Naive thymus-derived CD8-positive, alpha-beta T cell (primary cell): Measurements from ENCODE around the gene FGD5. TPM values are rescaled to one million over a fixed set of nuclear protein-coding genes. Genes with fewer than 3 reads are reported as not detected.
A peak's percentile ranks its signal among the peaks of the same experiment; 100 is the strongest.

Source experiments
- ATAC-seq, 2 donors: fragments of 150-1000 bp; cut with Tn5 transposase in 1 of 2; sonication (Bioruptor Pico), chemical (Tn5 transposase) in 1 of 2; 1 replicate in 1 of 2; 2 replicates in 1 of 2; pipeline ENCODE4 v1.10.0; 2021; ENCODE audit warnings: mild to moderate bottlenecking in 2 of 2, moderate library complexity in 2 of 2
- POLR2A ChIA-PET: fragments of 350-600 bp; sonication (Branson Sonifier 250); formaldehyde crosslinking; loops from one replicate; lab custom pipeline; 2021; ENCODE audit warnings: antibody characterized with exemption; lab: Charles Lee
- DNase-seq, 10 donors: peaks; one replicate each; pipeline versions ENCODE4 v3.0.0 to v3.0.0-alpha.2; 2020 to 2022
- H3K27ac Mint-ChIP-seq, 10 donors: one replicate each; pipeline ENCODE4 v1.8.0; 2020 to 2022; ENCODE audit warnings: mild to moderate bottlenecking in 10 of 10, mixed read lengths in 10 of 10, moderate library complexity in 4 of 10, inconsistent platforms in 1 of 10
- H3K27me3 Mint-ChIP-seq, 5 donors: one replicate each; pipeline ENCODE4 v1.8.0; 2021 to 2022; ENCODE audit warnings: mixed read lengths in 5 of 5
- H3K36me3 Mint-ChIP-seq, 3 donors: one replicate each; pipeline ENCODE4 v1.8.0; 2020 to 2022; ENCODE audit warnings: mixed read lengths in 3 of 3, mild to moderate bottlenecking in 2 of 3, inconsistent platforms in 1 of 3
- H3K4me1 Mint-ChIP-seq, 4 donors: one replicate each; pipeline ENCODE4 v1.8.0; 2021 to 2022; ENCODE audit warnings: mixed read lengths in 4 of 4
- H3K4me3 Mint-ChIP-seq, 10 donors: one replicate each; pipeline ENCODE4 v1.8.0; 2020 to 2022; ENCODE audit warnings: mild to moderate bottlenecking in 10 of 10, mixed read lengths in 10 of 10, moderate library complexity in 6 of 10, inconsistent platforms in 1 of 10
- H3K9me3 Mint-ChIP-seq, 9 donors: one replicate each; pipeline ENCODE4 v1.8.0; 2020 to 2022; ENCODE audit warnings: mixed read lengths in 9 of 9, mild to moderate bottlenecking in 3 of 9, inconsistent platforms in 1 of 9, moderate library complexity in 1 of 9
- polyA plus RNA-seq, 3 donors: library from polyadenylated mRNA; unstranded; fragments of 300-500 nt; fragmentation: Illumina TruSeq; gene quantifications; one replicate each; pipeline ENCODE4 v1.2.3, GENCODE V29; 2021
- total RNA-seq, 8 experiments: library from RNA in 2 of 8; stranded (reverse) in 2 of 8; gene quantifications; one replicate each; pipeline ENCODE4 v1.2.3 and lab custom pipeline; 2021 to 2026

Gene FGD5
- total RNA-seq = under 1 TPM in 1 of 2 experiments, not detected in 1; 0.05 TPM
- polyA plus RNA-seq = not detected
- 0 to 0.09 (median 0) reads per million in 6 experiments for total RNA-seq (lab: John Stamatoyannopoulos, UW)

GRCh38 chr3:14818804-14819500, at the start of gene FGD5:
FGD5 (plus strand) TSS chr3:14818962; CDS start chr3:14819072, 110 bp downstream.
- no peaks in the 10 kb centered on the region for H3K9me3 Mint-ChIP-seq
- ATAC-seq (no peak), DNase-seq (no peak)
- no peaks in the 10 kb centered on the region for H3K36me3 Mint-ChIP-seq
- H3K4me1 Mint-ChIP-seq = no peaks in the 10 kb centered on the region
- POLR2A ChIA-PET = no interaction called here
- no peak within 1 kb of the TSS for H3K4me3 Mint-ChIP-seq
- peaks cover 8 to 37% (median 17%) of the 10 kb centered on the region in 5 donors for H3K27me3 Mint-ChIP-seq
- peak within 1 kb of the TSS in 1 of 10 donors; percentile 68 for H3K27ac Mint-ChIP-seq

- POLR2A ChIA-PET = no interaction called here
- no peaks in the 10 kb centered on the region for H3K9me3 Mint-ChIP-seq
- no peak overlapping the region for H3K4me3 Mint-ChIP-seq
- peaks cover 0 to 3% (median 0%) of the 10 kb centered on the region in 5 donors for H3K27me3 Mint-ChIP-seq
- H3K36me3 Mint-ChIP-seq = no peaks in the 10 kb centered on the region
- H3K4me1 Mint-ChIP-seq = peaks cover 0 to 2% (median 0%) of the 10 kb centered on the region in 4 donors
- DNase-seq (no peak), ATAC-seq (no peak)
- no peak overlapping the region for H3K27ac Mint-ChIP-seq
Measured at GRCh38 chr3:14769544-14770325, 49.0 kb upstream of the FGD5 start.

- H3K27ac Mint-ChIP-seq = no peak overlapping the region
- POLR2A ChIA-PET = no interaction called here
- H3K27me3 Mint-ChIP-seq = no peaks in the 10 kb centered on the region
- no peaks in the 10 kb centered on the region for H3K9me3 Mint-ChIP-seq
- ATAC-seq = no peak
- DNase-seq = no peak
- no peaks in the 10 kb centered on the region for H3K36me3 Mint-ChIP-seq
- no peak overlapping the region for H3K4me3 Mint-ChIP-seq
- peaks cover 0 to 2% (median 0%) of the 10 kb centered on the region in 4 donors for H3K4me1 Mint-ChIP-seq
Measured at GRCh38 chr3:14770591-14770990, 48.2 kb upstream of the FGD5 start.

- POLR2A ChIA-PET = no interaction called here
- H3K9me3 Mint-ChIP-seq = peaks cover 0 to 1% (median 0%) of the 10 kb centered on the region in 9 donors
- ATAC-seq = no peak
- H3K4me3 Mint-ChIP-seq = no peak overlapping the region
- H3K36me3 Mint-ChIP-seq = no peaks in the 10 kb centered on the region
- H3K27me3 Mint-ChIP-seq = no peaks in the 10 kb centered on the region
- DNase-seq = no peak
- H3K27ac Mint-ChIP-seq = peak overlapping the region in 1 of 10 donors; percentile 53
- H3K4me1 Mint-ChIP-seq = peaks cover 0 to 2% (median 0%) of the 10 kb centered on the region in 4 donors
Measured at GRCh38 chr3:14771593-14772497, 46.9 kb upstream of the FGD5 start.

- Mint-ChIP-seq H3K4me3 (no peak overlapping the region), H3K36me3 (no peaks in the 10 kb centered on the region), H3K9me3 (peaks cover 0 to 4% (median 0%) of the 10 kb centered on the region in 9 donors), H3K27ac (peak overlapping the region in 1 of 10 donors; percentile 53), H3K27me3 (no peaks in the 10 kb centered on the region), H3K4me1 (no peaks in the 10 kb centered on the region)
- POLR2A ChIA-PET = no interaction called here
- ATAC-seq (no peak), DNase-seq (no peak)
Measured at GRCh38 chr3:14772533-14773138, 46.1 kb upstream of the FGD5 start.

GRCh38 chr3:14773281-14773680, 45.5 kb upstream of the FGD5 start:
- no peaks in the 10 kb centered on the region for H3K4me1 Mint-ChIP-seq
- H3K4me3 Mint-ChIP-seq = no peak overlapping the region
- POLR2A ChIA-PET = no interaction called here
- H3K36me3 Mint-ChIP-seq = peaks cover 0 to under 1% (median 0%) of the 10 kb centered on the region in 3 donors
- ATAC-seq = no peak
- peaks cover 0 to 9% (median 3%) of the 10 kb centered on the region in 9 donors for H3K9me3 Mint-ChIP-seq
- no peak overlapping the region for H3K27ac Mint-ChIP-seq
- no peak for DNase-seq
- H3K27me3 Mint-ChIP-seq = no peaks in the 10 kb centered on the region

- DNase-seq (no peak), ATAC-seq (no peak)
- Mint-ChIP-seq H3K36me3 (peaks cover 0 to 4% (median 0%) of the 10 kb centered on the region in 3 donors), H3K27me3 (no peaks in the 10 kb centered on the region), H3K4me3 (no peak overlapping the region), H3K4me1 (no peaks in the 10 kb centered on the region), H3K27ac (no peak overlapping the region), H3K9me3 (peaks cover 0 to 14% (median 5%) of the 10 kb centered on the region in 9 donors)
- POLR2A ChIA-PET = no interaction called here
Measured at GRCh38 chr3:14773691-14774128, 45.1 kb upstream of the FGD5 start.

GRCh38 chr3:14774431-14774830, 44.3 kb upstream of the FGD5 start:
- Mint-ChIP-seq H3K9me3 (peaks cover 0 to 20% (median 10%) of the 10 kb centered on the region in 9 donors), H3K36me3 (peaks cover 0 to 12% (median 5%) of the 10 kb centered on the region in 3 donors), H3K4me3 (no peak overlapping the region), H3K27ac (no peak overlapping the region), H3K27me3 (peaks cover 0 to 2% (median 0%) of the 10 kb centered on the region in 5 donors), H3K4me1 (no peaks in the 10 kb centered on the region)
- no peak for ATAC-seq
- DNase-seq = no peak
- POLR2A ChIA-PET = no interaction called here

GRCh38 chr3:14775011-14775410, 43.8 kb upstream of the FGD5 start:
- H3K9me3 Mint-ChIP-seq = peaks cover 0 to 24% (median 10%) of the 10 kb centered on the region in 9 donors
- no peaks in the 10 kb centered on the region for H3K4me1 Mint-ChIP-seq
- H3K4me3 Mint-ChIP-seq = no peak overlapping the region
- H3K36me3 Mint-ChIP-seq = peaks cover 0 to 16% (median 8%) of the 10 kb centered on the region in 3 donors
- no peak for DNase-seq
- no peak for ATAC-seq
- H3K27ac Mint-ChIP-seq = no peak overlapping the region
- H3K27me3 Mint-ChIP-seq = peaks cover 0 to 5% (median 0%) of the 10 kb centered on the region in 5 donors
- POLR2A ChIA-PET = no interaction called here

- H3K4me1 Mint-ChIP-seq = no peaks in the 10 kb centered on the region
- peaks cover 0 to 5% (median 0%) of the 10 kb centered on the region in 5 donors for H3K27me3 Mint-ChIP-seq
- ATAC-seq (no peak), DNase-seq (no peak)
- no peak overlapping the region for H3K4me3 Mint-ChIP-seq
- POLR2A ChIA-PET = no interaction called here
- peaks cover 0 to 16% (median 8%) of the 10 kb centered on the region in 3 donors for H3K36me3 Mint-ChIP-seq
- no peak overlapping the region for H3K27ac Mint-ChIP-seq
- H3K9me3 Mint-ChIP-seq = peaks cover 0 to 24% (median 10%) of the 10 kb centered on the region in 9 donors
Measured at GRCh38 chr3:14775563-14775962, 43.2 kb upstream of the FGD5 start.

- Mint-ChIP-seq H3K4me1 (no peaks in the 10 kb centered on the region), H3K27me3 (peaks cover 0 to 8% (median 0%) of the 10 kb centered on the region in 5 donors), H3K27ac (no peak overlapping the region), H3K4me3 (no peak overlapping the region), H3K36me3 (peaks cover 0 to 16% (median 8%) of the 10 kb centered on the region in 3 donors), H3K9me3 (peaks cover 0 to 24% (median 12%) of the 10 kb centered on the region in 9 donors)
- DNase-seq (no peak), ATAC-seq (no peak)
- POLR2A ChIA-PET = no interaction called here
Measured at GRCh38 chr3:14779069-14779685, 39.6 kb upstream of the FGD5 start.
